HepG2 (cell line): ENCODE measurements around the gene FARSB. TPM values are rescaled to one million over a fixed set of nuclear protein-coding genes. Genes with fewer than 3 reads are reported as not detected.

ENCODE experiments used
- AHR ChIP-seq: IDR thresholded peaks from 2 replicates; pipeline ENCODE4 v1.6.1; 2018; ENCODE audit warnings: missing genetic modification reagents, missing compliant biosample characterization
- EP300 ChIP-seq, 3 experiments: sonication (generic) in 1 of 3; formaldehyde crosslinking in 1 of 3; IDR thresholded peaks; 2 replicates each; pipeline versions ENCODE4 v1.5.1 to v1.6.1; 2011 to 2020; ENCODE audit warnings: low read depth in 2 of 3, low read length in 2 of 3, borderline replicate concordance in 1 of 3, improper control_type of control experiment in 1 of 3, mild to moderate bottlenecking in 1 of 3, missing genetic modification reagents in 1 of 3, moderate library complexity in 1 of 3
- EZH2 ChIP-seq: conservative IDR thresholded peaks from 2 replicates; pipeline ENCODE4 v1.6.1; 2012; ENCODE audit warnings: mild to moderate bottlenecking, low read depth, low read length, moderate library complexity
- IRX3 ChIP-seq: sonication (generic); formaldehyde crosslinking; IDR thresholded peaks from 2 replicates; pipeline ENCODE4 v1.8.1; 2023; ENCODE audit warnings: mild to moderate bottlenecking, low read depth, missing genetic modification reagents, borderline replicate concordance
- KLF15 ChIP-seq: sonication (generic); formaldehyde crosslinking; IDR thresholded peaks from 2 replicates; pipeline ENCODE4 v1.8.1; 2023; ENCODE audit warnings: borderline replicate concordance, mild to moderate bottlenecking, inconsistent platforms, missing genetic modification reagents, mixed read lengths
- MAFK ChIP-seq, 2 experiments: IDR thresholded peaks in 1 of 2; conservative IDR thresholded peaks in 1 of 2; 2 replicates each; pipeline ENCODE4 v1.6.1; 2011; ENCODE audit warnings: improper control_type of control experiment in 2 of 2, low read length in 2 of 2
- MIER2 ChIP-seq: IDR thresholded peaks from 2 replicates; pipeline ENCODE4 v1.6.1; 2016; ENCODE audit warnings: missing biosample characterization, missing genetic modification reagents
- NCOA2 ChIP-seq: sonication (generic); formaldehyde crosslinking; IDR thresholded peaks from 2 replicates; pipeline ENCODE4 v1.8.0; 2022; ENCODE audit warnings: inconsistent platforms
- NONO ChIP-seq, 2 experiments: fragments of 450-650 bp in 1 of 2; sonication (generic) in 1 of 2; formaldehyde crosslinking in 1 of 2; IDR thresholded peaks in 1 of 2; conservative IDR thresholded peaks in 1 of 2; 2 replicates each; pipeline versions ENCODE4 v1.6.1 to v1.8.0; 2017 to 2022; ENCODE audit warnings: mild to moderate bottlenecking in 1 of 2, missing genetic modification reagents in 1 of 2, moderate library complexity in 1 of 2
- POGZ ChIP-seq: sonication (generic); formaldehyde crosslinking; IDR thresholded peaks from 2 replicates; pipeline ENCODE4 v1.4.0; 2020; ENCODE audit warnings: mild to moderate bottlenecking, missing genetic modification reagents
- RAD51 ChIP-seq: fragments of 450-650 bp; IDR thresholded peaks from 2 replicates; pipeline ENCODE4 v1.6.1; 2016; ENCODE audit warnings: borderline replicate concordance
- RBM22 ChIP-seq: fragments of 200-400 bp; formaldehyde crosslinking; optimal IDR thresholded peaks from 2 replicates; pipeline ENCODE3; 2017; ENCODE audit warnings: mild to moderate bottlenecking, low read length, moderate library complexity
- SKIL ChIP-seq: sonication (generic); formaldehyde crosslinking; IDR thresholded peaks from 2 replicates; pipeline ENCODE4 v1.8.0; 2022; ENCODE audit warnings: missing genetic modification reagents, mild to moderate bottlenecking, moderate library complexity, borderline replicate concordance
- SNAPC5 ChIP-seq: sonication (generic); formaldehyde crosslinking; IDR thresholded peaks from 2 replicates; pipeline ENCODE4 v1.8.1; 2023; ENCODE audit warnings: mild to moderate bottlenecking, missing genetic modification reagents, borderline replicate concordance
- TEAD2 ChIP-seq: sonication (generic); formaldehyde crosslinking; IDR thresholded peaks from 2 replicates; pipeline ENCODE4 v1.9.0; 2021; ENCODE audit warnings: missing genetic modification reagents
- ZNF557 ChIP-seq: sonication (generic); formaldehyde crosslinking; IDR thresholded peaks from 2 replicates; pipeline ENCODE4 v1.4.0; 2020; ENCODE audit warnings: missing genetic modification reagents
- ZNF580 ChIP-seq: IDR thresholded peaks from 2 replicates; pipeline ENCODE4 v1.6.1; 2016; ENCODE audit warnings: low read depth, borderline replicate concordance
- ZNF83 ChIP-seq: sonication (generic); formaldehyde crosslinking; IDR thresholded peaks from 2 replicates; pipeline ENCODE4 v1.4.0; 2020; ENCODE audit warnings: missing genetic modification reagents, mild to moderate bottlenecking, borderline replicate concordance
- polyA plus RNA-seq, 8 experiments: library from polyadenylated mRNA; depleted of rRNA in 3 of 8; stranded (reverse) in 7 of 8; unstranded in 1 of 8; fragments of >200 nt; fragmentation: Illumina TruSeq in 4 of 8; extraction: Trizol in 4 of 8; gene quantifications; 2 replicates each; pipeline versions ENCODE4 v1.2.1 to v1.2.3, GENCODE V29; 2011 to 2016; ENCODE audit warnings: low read depth in 4 of 8, missing spikeins in 1 of 8, mixed read lengths in 1 of 8; ENCODE audit not compliant: insufficient read depth in 1 of 8
- total RNA-seq, 5 experiments: library from RNA; depleted of rRNA; stranded (reverse); fragments of >200 nt; fragmentation: Illumina TruSeq; extraction: Trizol; gene quantifications; 2 replicates each; pipeline ENCODE4 v1.2.3, GENCODE V29; 2016; ENCODE audit warnings: low read depth in 1 of 5

FARSB gene
- total and polyA plus RNA-seq, 2 of the 13 experiments (the other 11 are each of a cell fraction or from before 2014, with no cell fraction given), result 23.3 to 45.9 TPM

GRCh38 chr2:222690564-222691200 is 34.8 kb upstream of the FARSB start (continued):
- no peak for TF ChIP-seq KLF15 (CRISPR knock-in tag)
- TF ChIP-seq MIER2, result 0 out of 2 replicates have a peak, but pooled peaks have one; percentile 48
- 0 out of 2 replicates have a peak, but pooled peaks have one; percentile 13 for TF ChIP-seq NCOA2
- no peak for TF ChIP-seq IRX3 (CRISPR knock-in tag)
- TF ChIP-seq SNAPC5 (CRISPR knock-in tag), result peak; percentile 59; the same call in 1 of the 2 replicates
- no peak for TF ChIP-seq SKIL (CRISPR knock-in tag)
- TF ChIP-seq RAD51, result no peak
- TF ChIP-seq AHR (CRISPR knock-in tag), result no peak
- TF ChIP-seq NONO (IDR thresholded peaks at IDR 0.05), result no peak
- no peak; the same call in 1 of the 2 replicates for TF ChIP-seq NONO (CRISPR knock-in tag; conservative IDR thresholded peaks at IDR 0.05)
- peak; percentile 96; the same call in 1 of the 2 replicates for TF ChIP-seq ZNF580 (CRISPR knock-in tag)
- no peak for TF ChIP-seq EZH2
- no peak for TF ChIP-seq ZNF83 (CRISPR knock-in tag)
- TF ChIP-seq POGZ, result peak; percentile 76
- TF ChIP-seq RBM22, result no peak
- TF ChIP-seq MAFK (conservative IDR thresholded peaks at IDR 0.05 in 1 of 2, IDR thresholded peaks at IDR 0.05 in 1 of 2; ENCODE audit: low read length in 2 of 2), result no peak
- no peak for TF ChIP-seq ZNF557 (CRISPR knock-in tag)
- TF ChIP-seq EP300 (IDR thresholded peaks at IDR 0.05; ENCODE audit: low read depth in 2 of 2, low read length in 2 of 2), result peak in 1 of 2 experiments; percentile 20; a peak in 1 of 4 replicates
- TF ChIP-seq EP300 (CRISPR knock-in tag; IDR thresholded peaks at IDR 0.05; ENCODE audit: borderline replicate concordance), result no peak
- TF ChIP-seq TEAD2 (CRISPR knock-in tag), result no peak
